HL-60 (cell line): Measurements from ENCODE around the gene EVX1.

Experiments
- CTCF ChIP-seq: IDR thresholded peaks from one replicate; pipeline ENCODE4 v1.5.1; 2011; ENCODE audit warnings: low read length, control low read depth, inconsistent platforms; ENCODE audit not compliant: insufficient read depth
- GABPA ChIP-seq: IDR thresholded peaks from 2 replicates; pipeline ENCODE4 v1.6.1; 2012; ENCODE audit warnings: low read depth
- POLR2AphosphoS5 ChIP-seq: IDR thresholded peaks from 2 replicates; pipeline ENCODE4 v1.6.1; 2012; ENCODE audit warnings: low read depth

GRCh38 chr7:27200761-27201579, 41.6 kb upstream of the EVX1 start:
- TF ChIP-seq CTCF (no peak), GABPA (no peak), POLR2AphosphoS5 (no peak)
